Germinal center (tissue), 1 donor: ENCODE results near the gene LAMB4.

Source experiments
- DNase-seq: peaks from one replicate; pipeline ENCODE4 v3.0.0; 2012; ENCODE audit warnings: mixed read lengths, low spot score

Gene LAMB4

GRCh38 chr7:107995184-107996071 is 134.7 kb downstream of the LAMB4 start:
- DNase-seq: no peak

- DNase-seq: no peak
Measured at GRCh38 chr7:107994421-107995030, 135.6 kb downstream of the LAMB4 start.

GRCh38 chr7:107993891-107994291 is 136.3 kb downstream of the LAMB4 start:
- DNase-seq: no peak

GRCh38 chr7:107989618-107990373 is 140.4 kb downstream of the LAMB4 start:
- DNase-seq: no peak

GRCh38 chr7:107982918-107983389 is 147.2 kb downstream of the LAMB4 start:
- DNase-seq: no peak

GRCh38 chr7:107982042-107982840 is 147.9 kb downstream of the LAMB4 start:
- no peak for DNase-seq

GRCh38 chr7:107981466-107981865 is 148.7 kb downstream of the LAMB4 start:
- no peak for DNase-seq

- DNase-seq: no peak
Measured at GRCh38 chr7:107980671-107981190, 149.4 kb downstream of the LAMB4 start.

GRCh38 chr7:107980171-107980570 is 150.0 kb downstream of the LAMB4 start:
- no peak for DNase-seq

GRCh38 chr7:107978815-107979408 is 151.2 kb downstream of the LAMB4 start:
- no peak for DNase-seq

- no peak for DNase-seq
Measured at GRCh38 chr7:107977048-107977447, 153.1 kb downstream of the LAMB4 start.

- no peak for DNase-seq
Measured at GRCh38 chr7:107976620-107977019, 153.5 kb downstream of the LAMB4 start.

GRCh38 chr7:107975394-107976013 is 154.7 kb downstream of the LAMB4 start:
- no peak for DNase-seq

- DNase-seq: no peak
Measured at GRCh38 chr7:107973861-107974260, 156.3 kb downstream of the LAMB4 start.
